T-helper 1 cell treated with Interleukin-12 subunit alpha and Interleukin-12 subunit beta and Interleukin-4 antibody, amounts not matched to agents 30 ng/mL and 1 ng/mL, for 36 hours (primary cell): ENCODE measurements around the gene GPR107. TPM values are rescaled to one million over a fixed set of nuclear protein-coding genes. Genes with fewer than 3 reads are reported as not detected.
"Not testable (repeated sequence)": the region's sequence is repeated elsewhere in the genome, so short reads cannot be mapped to it uniquely, and the experiment has no call there.

ENCODE experiments used
- intact Hi-C: fragments of 100-400 bp; cut with micrococcal nuclease; formaldehyde crosslinking; loops from one replicate; pipeline ENCODE4 v1.15.1; 2024
- total RNA-seq: library from RNA; stranded (reverse); gene quantifications from 2 replicates; pipeline ENCODE4 v1.2.3, GENCODE V29; 2022

The GPR107 gene
- 24.4 and 25.3 TPM in 2 replicates for total RNA-seq

- intact Hi-C loops = loop anchor here (1.0 to 5.0 kb wide), 8 partner anchors 10 to 251 kb away; partner anchors contain the start of genes C9orf78, FNBP1, TOR1A and TOR1B
Observed at GRCh38 chr9:130053504-130054324, at the start of gene GPR107. GPR107 (plus strand) TSS chr9:130053906; CDS start chr9:130053933, 27 bp downstream.

GRCh38 chr9:130003943-130004552, 49.7 kb upstream of the GPR107 start:
- intact Hi-C loops = no loop called here

GRCh38 chr9:130006952-130007351, 46.8 kb upstream of the GPR107 start:
- intact Hi-C loops = loop anchor here (1.0 to 2.0 kb wide), 3 partner anchors 8 to 62 kb away; no protein-coding TSS in a partner anchor

- intact Hi-C loops = loop anchor here (2.0 kb wide), 1 partner anchor 18 kb away; no protein-coding TSS in a partner anchor
Observed at GRCh38 chr9:130008538-130008937, 45.2 kb upstream of the GPR107 start.

- intact Hi-C loops = loop anchor here (2.0 kb wide), 1 partner anchor 17 kb away; no protein-coding TSS in a partner anchor
Observed at GRCh38 chr9:130009546-130009945, 44.2 kb upstream of the GPR107 start.

GRCh38 chr9:130010151-130010988, 43.3 kb upstream of the GPR107 start:
- intact Hi-C loops = loop anchor here (1.0 to 2.0 kb wide), 2 partner anchors 28 to 47 kb away; no protein-coding TSS in a partner anchor

GRCh38 chr9:130013326-130013725, 40.4 kb upstream of the GPR107 start:
- intact Hi-C loops = no loop called here

- intact Hi-C loops = loop anchor here (1.0 kb wide), 1 partner anchor 8 kb away; no protein-coding TSS in a partner anchor
Observed at GRCh38 chr9:130015353-130016019, 38.2 kb upstream of the GPR107 start.

GRCh38 chr9:130017076-130017475, 36.6 kb upstream of the GPR107 start:
- intact Hi-C loops = no loop called here

- intact Hi-C loops = not testable (repeated sequence)
Observed at GRCh38 chr9:130017510-130017909, 36.2 kb upstream of the GPR107 start.

- intact Hi-C loops = no loop called here
Observed at GRCh38 chr9:130018265-130018664, 35.4 kb upstream of the GPR107 start.

GRCh38 chr9:130020618-130021017, 33.1 kb upstream of the GPR107 start:
- intact Hi-C loops = no loop called here

- intact Hi-C loops = no loop called here
Observed at GRCh38 chr9:130021123-130021522, 32.6 kb upstream of the GPR107 start.

- intact Hi-C loops = not testable (repeated sequence)
Observed at GRCh38 chr9:130021842-130022241, 31.9 kb upstream of the GPR107 start.

- intact Hi-C loops = no loop called here
Observed at GRCh38 chr9:130022566-130023143, 31.1 kb upstream of the GPR107 start.

- intact Hi-C loops = no loop called here
Observed at GRCh38 chr9:130023144-130023787, 30.4 kb upstream of the GPR107 start.

- intact Hi-C loops = no loop called here
Observed at GRCh38 chr9:130023994-130024596, 29.6 kb upstream of the GPR107 start.

- intact Hi-C loops = no loop called here
Observed at GRCh38 chr9:130024597-130024994, 29.1 kb upstream of the GPR107 start.

- intact Hi-C loops = loop anchor here (2.0 kb wide), 2 partner anchors 14 to 18 kb away; no protein-coding TSS in a partner anchor
Observed at GRCh38 chr9:130026583-130027340, 26.9 kb upstream of the GPR107 start.
